Measurements from ENCODE around the gene SPTLC3.

DNA sequence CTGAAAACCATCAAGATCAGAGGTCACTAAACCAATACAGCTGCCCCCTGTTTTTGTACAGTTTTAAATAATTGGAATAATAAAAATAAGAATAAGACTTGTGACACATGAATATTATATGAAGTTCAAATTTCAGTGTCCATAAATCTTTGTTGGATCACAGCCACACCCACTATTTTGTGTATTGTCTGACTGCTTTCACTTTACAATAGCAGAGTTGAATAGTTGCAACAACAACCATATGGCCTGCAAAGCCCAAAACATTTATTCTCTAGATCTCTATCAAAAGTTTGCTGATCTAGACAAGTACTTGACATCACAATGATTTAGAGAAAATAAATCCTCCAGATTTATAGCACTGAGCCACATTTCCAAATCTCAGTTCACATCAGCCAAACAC lies 73.6 kb downstream of the SPTLC3 start:
- TF ChIP-seq CTCF (IDR thresholded peaks at IDR 0.05): no peak
- no peak for TF ChIP-seq POLR2AphosphoS5 (IDR thresholded peaks at IDR 0.05)

All from sigmoid colon (tissue), 4 donors.